Measurements from ENCODE around the gene DHX16. TPM values are rescaled to one million over a fixed set of nuclear protein-coding genes. Genes with fewer than 3 reads are reported as not detected.

Gene DHX16
- total and polyA plus RNA-seq, 9 of the 15 experiments (the other 6 are each of a cell fraction or from before 2014, with no cell fraction given) = 14.6 to 66.1 (median 47.5) TPM

- FAIRE-seq (no peak), ATAC-seq (no peak), DNase-seq (ENCODE audit: extremely low read depth in 1 of 4, low spot score in 3 of 4) (no peak)
- Histone ChIP-seq H3K9me3 (replicated peaks; ENCODE audit: control insufficient read depth, insufficient read depth, low read depth, low read length) (no peaks in the 10 kb centered on the region), H3K4me2 (ENCODE audit: insufficient read depth, low read length) (no peak overlapping the region), H3K9me1 (ENCODE audit: control insufficient read depth, insufficient read depth, low read length) (no peaks in the 10 kb centered on the region), H3K4me1 (replicated peaks in 1 of 2; ENCODE audit: control insufficient read depth in 2 of 2, insufficient read depth in 2 of 2, low read length in 2 of 2) (no peaks in the 10 kb centered on the region; a peak in 1 of 5 replicates), H3K27me3 (ENCODE audit: control insufficient read depth in 2 of 2, insufficient read depth in 2 of 2, low read length in 2 of 2) (no peaks in the 10 kb centered on the region), H2AFZ (ENCODE audit: low read depth, low read length) (no peak overlapping the region), H3K27ac (ENCODE audit: extremely low read depth, low read depth, low read length) (no peak overlapping the region), H3K4me3 (no peak overlapping the region), H3K36me3 (ENCODE audit: control insufficient read depth, insufficient read depth, low read length) (peaks cover 87% of the 10 kb centered on the region), H3K9ac (ENCODE audit: insufficient read depth in 1 of 2, low read depth in 2 of 2, low read length in 2 of 2) (no peak overlapping the region), H4K20me1 (replicated peaks; ENCODE audit: control insufficient read depth, insufficient read depth, low read length) (no peaks in the 10 kb centered on the region), H3K79me2 (ENCODE audit: control insufficient read depth, insufficient read depth, low read length) (no peaks in the 10 kb centered on the region)
- ChIA-PET POLR2A (interaction anchor here (1.2 to 2.5 kb wide), 5 partner anchors 10 to 43 kb away, joined by 4 to 9 read pairs (median 5); partner anchors contain the start of genes C6orf136 and MRPS18B), CTCF (ENCODE audit: low intra/inter-chr PET ratio) (no interaction called here)
- no peak for TF ChIP-seq ZKSCAN3 (CRISPR knock-in tag; IDR thresholded peaks at IDR 0.05)
- no peak for TF ChIP-seq RNF2 (IDR thresholded peaks at IDR 0.05)
- TF ChIP-seq STAT6 (CRISPR knock-in tag; IDR thresholded peaks at IDR 0.05) = no peak
- TF ChIP-seq, protein P1, sequence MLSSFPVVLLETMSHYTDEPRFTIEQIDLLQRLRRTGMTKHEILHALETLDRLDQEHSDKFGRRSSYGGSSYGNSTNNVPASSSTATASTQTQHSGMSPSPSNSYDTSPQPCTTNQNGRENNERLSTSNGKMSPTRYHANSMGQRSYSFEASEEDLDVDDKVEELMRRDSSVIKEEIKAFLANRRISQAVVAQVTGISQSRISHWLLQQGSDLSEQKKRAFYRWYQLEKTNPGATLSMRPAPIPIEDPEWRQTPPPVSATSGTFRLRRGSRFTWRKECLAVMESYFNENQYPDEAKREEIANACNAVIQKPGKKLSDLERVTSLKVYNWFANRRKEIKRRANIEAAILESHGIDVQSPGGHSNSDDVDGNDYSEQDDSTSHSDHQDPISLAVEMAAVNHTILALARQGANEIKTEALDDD (IDR thresholded peaks at IDR 0.05) = no peak
- TF ChIP-seq RCOR1 (IDR thresholded peaks at IDR 0.05; ENCODE audit: borderline replicate concordance in 1 of 2, low read depth in 2 of 2, low read length in 2 of 2) = no peak
- no peak for TF ChIP-seq LARP7 (IDR thresholded peaks at IDR 0.05)
- TF ChIP-seq ZNF778 (CRISPR knock-in tag; IDR thresholded peaks at IDR 0.05) = no peak
- TF ChIP-seq ZNF780A (CRISPR knock-in tag; IDR thresholded peaks at IDR 0.05) = no peak
- no peak for TF ChIP-seq PCBP2 (IDR thresholded peaks at IDR 0.05; ENCODE audit: low read depth, low read length, poor library complexity, severe bottlenecking)
- TF ChIP-seq EHMT2 (IDR thresholded peaks at IDR 0.05) = no peak
- no peak for TF ChIP-seq ADNP (tag; IDR thresholded peaks at IDR 0.05)
- BruUV-seq (replicated peaks) = no TSS peak
- in situ Hi-C loops (cut with MboI) (no loop called here), intact Hi-C loops (cut with micrococcal nuclease) (no loop called here)
Observed at GRCh38 chr6:30657454-30657853, 15.4 kb downstream of the DHX16 start.

Data from K562 (cell line).